HUES64 (cell line): ENCODE measurements around the gene SLC37A2.

Experiments used
- H3K27ac ChIP-seq: 2 replicates; pipeline ENCODE4 v1.7.0; 2013; ENCODE audit warnings: low read depth, low read length, inconsistent platforms
- H3K27me3 ChIP-seq: 2 replicates; pipeline ENCODE4 v1.6.1; 2013; ENCODE audit warnings: mild to moderate bottlenecking, low read length; ENCODE audit not compliant: insufficient read depth
- H3K36me3 ChIP-seq: 2 replicates; pipeline ENCODE4 v1.6.1; 2013; ENCODE audit warnings: mild to moderate bottlenecking, low read length; ENCODE audit not compliant: insufficient read depth
- H3K4me1 ChIP-seq: 2 replicates; pipeline ENCODE4 v1.6.1; 2013; ENCODE audit warnings: mild to moderate bottlenecking, low read length, moderate library complexity; ENCODE audit not compliant: insufficient read depth
- H3K4me3 ChIP-seq: 2 replicates; pipeline ENCODE4 v1.5.1; 2013; ENCODE audit warnings: mild to moderate bottlenecking, low read length, moderate library complexity
- H3K9ac ChIP-seq: 2 replicates; pipeline ENCODE4 v1.6.1; 2013; ENCODE audit warnings: mild to moderate bottlenecking, low read depth, low read length
- H3K9me3 ChIP-seq: 2 replicates; pipeline ENCODE4 v1.6.1; 2013; ENCODE audit warnings: low read depth, low read length; ENCODE audit not compliant: insufficient read depth
- WGBS: fragments of 150-250, 120-280 bp; methylation state at CpG from one replicate; pipeline ENCODE4 v1.1.7; 2013; ENCODE audit warnings: missing lambda C conversion rate; 5-methylcytosine and 5-hydroxymethylcytosine counted together

The SLC37A2 gene

GRCh38 chr11:125132596-125132995 is 69.5 kb downstream of the SLC37A2 start:
- H3K4me1 ChIP-seq = no peaks in the 10 kb centered on the region
- H3K27ac ChIP-seq = no peak overlapping the region
- WGBS = 89% methylated on average over 6 of the region's 7 CpGs
- H3K9ac ChIP-seq = no peak overlapping the region
- H3K9me3 ChIP-seq = no peaks in the 10 kb centered on the region
- no peaks in the 10 kb centered on the region for H3K36me3 ChIP-seq
- peaks cover 4% of the 10 kb centered on the region for H3K27me3 ChIP-seq
- H3K4me3 ChIP-seq = no peak overlapping the region

- Histone ChIP-seq H3K9ac (no peak overlapping the region), H3K27ac (no peak overlapping the region), H3K36me3 (no peaks in the 10 kb centered on the region), H3K4me3 (no peak overlapping the region), H3K27me3 (peaks cover 32% of the 10 kb centered on the region), H3K9me3 (no peaks in the 10 kb centered on the region), H3K4me1 (peaks cover 19% of the 10 kb centered on the region)
Measured at GRCh38 chr11:125136001-125136400, 72.9 kb downstream of the SLC37A2 start.

DNA sequence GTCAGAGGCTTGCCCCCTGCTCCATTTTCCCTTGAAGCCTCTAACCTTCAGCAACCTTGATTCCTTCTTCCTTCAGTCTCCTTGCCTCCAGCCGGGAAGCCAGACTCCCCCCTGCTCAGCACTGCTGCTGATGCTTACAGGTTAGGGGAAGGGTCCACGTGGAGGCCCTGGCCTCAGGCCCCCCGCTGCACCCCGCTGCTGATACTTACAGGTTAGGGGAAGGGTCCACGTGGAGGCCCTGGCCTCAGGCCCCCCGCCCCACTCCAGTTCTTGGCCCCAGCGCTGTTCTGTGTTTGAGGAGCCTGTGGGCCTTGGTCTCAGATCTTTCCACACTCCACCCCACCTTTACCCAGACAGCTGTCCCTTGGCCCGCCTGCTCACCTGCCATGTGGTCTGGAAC is 75.9 kb downstream of the SLC37A2 start:
- peaks cover 29% of the 10 kb centered on the region for H3K4me1 ChIP-seq
- peaks cover 53% of the 10 kb centered on the region for H3K27me3 ChIP-seq
- no peaks in the 10 kb centered on the region for H3K36me3 ChIP-seq
- no peak overlapping the region for H3K9ac ChIP-seq
- no peaks in the 10 kb centered on the region for H3K9me3 ChIP-seq
- H3K27ac ChIP-seq = no peak overlapping the region
- 89% methylated on average over 8 of the region's 8 CpGs for WGBS
- no peak overlapping the region for H3K4me3 ChIP-seq

GRCh38 chr11:125139778-125140177 is 76.7 kb downstream of the SLC37A2 start:
- Histone ChIP-seq H3K36me3 (no peaks in the 10 kb centered on the region), H3K27ac (no peak overlapping the region), H3K27me3 (peaks cover 61% of the 10 kb centered on the region), H3K4me1 (peaks cover 29% of the 10 kb centered on the region), H3K9ac (no peak overlapping the region), H3K9me3 (no peaks in the 10 kb centered on the region), H3K4me3 (no peak overlapping the region)
- WGBS = 60% methylated on average over 1 of the region's 3 CpGs
